Cardiac muscle cell (in vitro differentiated cells and primary cell): Measurements from ENCODE around the gene MBP. TPM values are rescaled to one million over a fixed set of nuclear protein-coding genes. Genes with fewer than 3 reads are reported as not detected.
A peak's percentile ranks its signal among the peaks of the same experiment; 100 is the strongest.

Experiments used
- DNase-seq, 2 donors: peaks; one replicate each; pipeline versions ENCODE4 v3.0.0 to v3.0.0-alpha.2; 2010 to 2017; ENCODE audit warnings: low read depth in 1 of 2, low spot score in 1 of 2
- H3K27ac ChIP-seq: fragments of 200-600 bp; sonication (generic); 2 replicates; pipeline ENCODE4 v1.5.1; 2016
- H3K27me3 ChIP-seq: fragments of 200-600 bp; sonication (generic); 2 replicates; pipeline ENCODE4 v1.6.0; 2016; ENCODE audit warnings: control low read depth
- H3K36me3 ChIP-seq: fragments of 200-600 bp; sonication (generic); 2 replicates; pipeline ENCODE4 v1.5.1; 2016; ENCODE audit warnings: control low read depth
- H3K4me1 ChIP-seq: fragments of 200-600 bp; sonication (generic); 2 replicates; pipeline ENCODE4 v1.8.1; 2017; ENCODE audit warnings: low read depth, mild to moderate bottlenecking, mixed run types
- H3K4me3 ChIP-seq: fragments of 200-600 bp; sonication (generic); 2 replicates; pipeline ENCODE4 v1.5.1; 2016; ENCODE audit warnings: mild to moderate bottlenecking
- H3K9me3 ChIP-seq: fragments of 200-600 bp; sonication (generic); 2 replicates; pipeline ENCODE4 v1.5.1; 2017; ENCODE audit warnings: low read depth, mild to moderate bottlenecking, control low read depth
- CTCF ChIP-seq: IDR thresholded peaks from 2 replicates; pipeline ENCODE4 v1.5.1; 2012; ENCODE audit warnings: low read depth, mild to moderate bottlenecking, low read length
- polyA plus RNA-seq: library from polyadenylated mRNA; unstranded; fragments of >200 nt; fragmentation: Nextera tagmentation; extraction: Ambion mirVana; gene quantifications from 2 replicates; pipeline ENCODE4 v1.2.1, GENCODE V29; 2016
- total RNA-seq: library from RNA; depleted of rRNA; stranded (reverse); fragments of >200 nt; gene quantifications from 2 replicates; pipeline ENCODE4 v1.2.3, GENCODE V29; 2016

MBP gene
- total and polyA plus RNA-seq, 2 experiments from 2014 or later: 0.32 to 0.42 TPM

- no peak overlapping the region for H3K27ac ChIP-seq
- DNase-seq: no peak
- peaks cover 21% of the 10 kb centered on the region for H3K27me3 ChIP-seq
- no peak overlapping the region for H3K4me3 ChIP-seq
- H3K9me3 ChIP-seq: no peaks in the 10 kb centered on the region
- H3K36me3 ChIP-seq: no peaks in the 10 kb centered on the region
- no peaks in the 10 kb centered on the region for H3K4me1 ChIP-seq
- no peak for TF ChIP-seq CTCF
These were observed 42.8 kb downstream of the MBP start for GRCh38 chr18:77089723-77090285.

- H3K9me3 ChIP-seq: no peaks in the 10 kb centered on the region
- DNase-seq: no peak
- no peaks in the 10 kb centered on the region for H3K36me3 ChIP-seq
- H3K27me3 ChIP-seq: peaks cover 21% of the 10 kb centered on the region
- no peak overlapping the region for H3K27ac ChIP-seq
- no peaks in the 10 kb centered on the region for H3K4me1 ChIP-seq
- no peak for TF ChIP-seq CTCF
- no peak overlapping the region for H3K4me3 ChIP-seq
These were observed 43.4 kb downstream of the MBP start for GRCh38 chr18:77088963-77089722.

- H3K4me1 ChIP-seq: no peaks in the 10 kb centered on the region
- H3K4me3 ChIP-seq: peak overlapping the region; percentile 5
- no peaks in the 10 kb centered on the region for H3K9me3 ChIP-seq
- H3K27ac ChIP-seq: no peak overlapping the region
- H3K36me3 ChIP-seq: no peaks in the 10 kb centered on the region
- peaks cover 21% of the 10 kb centered on the region for H3K27me3 ChIP-seq
- TF ChIP-seq CTCF: peak; percentile 2
- DNase-seq: peak; percentile 68 to 71
These were observed 45.0 kb downstream of the MBP start for GRCh38 chr18:77087393-77088141.

- Histone ChIP-seq H3K4me3 (peak overlapping the region; percentile 5), H3K4me1 (no peaks in the 10 kb centered on the region), H3K36me3 (no peaks in the 10 kb centered on the region), H3K27ac (no peak overlapping the region), H3K9me3 (no peaks in the 10 kb centered on the region), H3K27me3 (peaks cover 21% of the 10 kb centered on the region)
- TF ChIP-seq CTCF: no peak
- no peak for DNase-seq
These were observed 45.8 kb downstream of the MBP start for GRCh38 chr18:77086656-77087392.

- Histone ChIP-seq H3K9me3 (no peaks in the 10 kb centered on the region), H3K27me3 (peaks cover 21% of the 10 kb centered on the region), H3K27ac (no peak overlapping the region), H3K4me1 (no peaks in the 10 kb centered on the region), H3K36me3 (no peaks in the 10 kb centered on the region), H3K4me3 (no peak overlapping the region)
- DNase-seq: peak in 1 of 2 donors; percentile 66
- no peak for TF ChIP-seq CTCF
These were observed 46.5 kb downstream of the MBP start for GRCh38 chr18:77086034-77086433.
